Esophagus squamous epithelium (tissue), 4 donors: ENCODE measurements around the gene RAB8B.

ENCODE experiments used
- POLR2A ChIP-seq, 4 donors: fragments of 450-650 bp; IDR thresholded peaks; one replicate each; pipeline ENCODE4 v1.6.1; 2017; ENCODE audit warnings: antibody characterized with exemption in 4 of 4, mild to moderate bottlenecking in 4 of 4, moderate library complexity in 3 of 4
- TF ChIP-seq, protein P1 (sequence below), 6 experiments: fragments of 450-650 bp in 4 of 6; fragments of 200-600 bp in 2 of 6; sonication (generic) in 2 of 6; IDR thresholded peaks; one replicate each; pipeline ENCODE4 v1.5.1; 2016 to 2019; ENCODE audit warnings: antibody characterized with exemption in 6 of 6, mild to moderate bottlenecking in 4 of 6, moderate library complexity in 4 of 6

DNA sequence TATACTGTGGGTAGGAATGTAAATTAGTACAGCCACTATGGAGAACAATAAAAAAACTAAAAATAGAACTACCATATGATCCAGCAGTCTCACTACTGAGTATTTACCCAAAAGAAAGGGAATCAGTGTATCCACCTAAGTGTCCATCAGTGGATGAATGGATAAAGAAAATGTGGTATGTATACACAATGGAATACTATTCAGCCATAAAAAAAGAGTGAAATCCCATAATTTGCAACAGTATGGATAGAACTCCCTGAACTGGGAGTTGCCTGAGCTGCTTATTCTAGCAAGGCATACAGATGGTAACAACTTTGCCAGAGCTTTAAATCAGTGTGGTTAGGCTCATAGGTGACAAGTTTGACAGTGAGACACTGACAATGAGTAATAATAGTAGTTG lies 71.9 kb downstream of the RAB8B start:
- TF ChIP-seq, protein P1, sequence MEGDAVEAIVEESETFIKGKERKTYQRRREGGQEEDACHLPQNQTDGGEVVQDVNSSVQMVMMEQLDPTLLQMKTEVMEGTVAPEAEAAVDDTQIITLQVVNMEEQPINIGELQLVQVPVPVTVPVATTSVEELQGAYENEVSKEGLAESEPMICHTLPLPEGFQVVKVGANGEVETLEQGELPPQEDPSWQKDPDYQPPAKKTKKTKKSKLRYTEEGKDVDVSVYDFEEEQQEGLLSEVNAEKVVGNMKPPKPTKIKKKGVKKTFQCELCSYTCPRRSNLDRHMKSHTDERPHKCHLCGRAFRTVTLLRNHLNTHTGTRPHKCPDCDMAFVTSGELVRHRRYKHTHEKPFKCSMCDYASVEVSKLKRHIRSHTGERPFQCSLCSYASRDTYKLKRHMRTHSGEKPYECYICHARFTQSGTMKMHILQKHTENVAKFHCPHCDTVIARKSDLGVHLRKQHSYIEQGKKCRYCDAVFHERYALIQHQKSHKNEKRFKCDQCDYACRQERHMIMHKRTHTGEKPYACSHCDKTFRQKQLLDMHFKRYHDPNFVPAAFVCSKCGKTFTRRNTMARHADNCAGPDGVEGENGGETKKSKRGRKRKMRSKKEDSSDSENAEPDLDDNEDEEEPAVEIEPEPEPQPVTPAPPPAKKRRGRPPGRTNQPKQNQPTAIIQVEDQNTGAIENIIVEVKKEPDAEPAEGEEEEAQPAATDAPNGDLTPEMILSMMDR (IDR thresholded peaks at IDR 0.05), result no peak
- no peak for TF ChIP-seq POLR2A (IDR thresholded peaks at IDR 0.05)
